LNCAP (cell line): Measurements from ENCODE around the gene CLDND2.

Source experiments
- CTCF ChIP-seq: fragments of 450-650 bp; IDR thresholded peaks from 2 replicates; pipeline ENCODE4 v1.5.1; 2017; ENCODE audit warnings: mild to moderate bottlenecking

Gene CLDND2

GRCh38 chr19:51327066-51328001 is 41.5 kb downstream of the CLDND2 start:
- peak; percentile 49; the same call in 1 of the 2 replicates for TF ChIP-seq CTCF

- TF ChIP-seq CTCF = no peak
Observed at GRCh38 chr19:51326216-51327065, 42.4 kb downstream of the CLDND2 start.

- TF ChIP-seq CTCF = no peak
Observed at GRCh38 chr19:51325161-51325976, 43.4 kb downstream of the CLDND2 start.

- TF ChIP-seq CTCF = no peak
Observed at GRCh38 chr19:51324167-51324481, 44.7 kb downstream of the CLDND2 start.

GRCh38 chr19:51323481-51324166 is 45.2 kb downstream of the CLDND2 start:
- TF ChIP-seq CTCF = no peak

GRCh38 chr19:51321799-51322198 is 47.0 kb downstream of the CLDND2 start:
- no peak for TF ChIP-seq CTCF

GRCh38 chr19:51320280-51320657 is 48.5 kb downstream of the CLDND2 start:
- TF ChIP-seq CTCF = no peak
